Kidney glomerular epithelial cell (primary cell): ENCODE measurements around the gene ELL.

Source experiments
- DNase-seq: peaks from one replicate; lab custom pipeline; 2025; lab: John Stamatoyannopoulos, UW

The ELL gene

GRCh38 chr19:18469069-18469846 lies 52.6 kb downstream of the ELL start:
- peak; percentile 70 for DNase-seq

DNA sequence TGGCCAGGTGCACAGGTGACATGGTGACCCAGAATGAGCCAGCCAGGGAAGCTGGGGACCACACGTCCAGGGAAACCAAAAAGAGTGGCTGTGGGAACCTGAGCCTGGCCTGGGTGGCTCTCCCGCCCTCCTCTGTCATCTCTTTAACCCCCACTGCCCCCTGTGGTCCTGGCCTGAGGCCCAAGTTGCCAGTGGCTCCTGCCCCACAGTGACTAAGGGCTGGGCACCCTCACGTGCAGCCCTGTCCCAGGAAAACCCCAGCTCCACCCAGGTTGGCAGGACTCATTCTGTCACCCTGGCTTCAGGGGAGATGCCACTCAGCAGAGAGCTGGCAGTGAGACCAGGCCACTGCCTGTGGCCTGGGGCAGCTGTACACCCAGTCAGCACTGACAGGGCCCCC lies 53.4 kb downstream of the ELL start:
- no peak for DNase-seq

GRCh38 chr19:18467978-18468377 lies 53.9 kb downstream of the ELL start:
- DNase-seq = no peak

GRCh38 chr19:18466354-18466753 lies 55.5 kb downstream of the ELL start:
- DNase-seq = no peak

- DNase-seq = no peak
These were observed 55.9 kb downstream of the ELL start for GRCh38 chr19:18465964-18466339.

DNA sequence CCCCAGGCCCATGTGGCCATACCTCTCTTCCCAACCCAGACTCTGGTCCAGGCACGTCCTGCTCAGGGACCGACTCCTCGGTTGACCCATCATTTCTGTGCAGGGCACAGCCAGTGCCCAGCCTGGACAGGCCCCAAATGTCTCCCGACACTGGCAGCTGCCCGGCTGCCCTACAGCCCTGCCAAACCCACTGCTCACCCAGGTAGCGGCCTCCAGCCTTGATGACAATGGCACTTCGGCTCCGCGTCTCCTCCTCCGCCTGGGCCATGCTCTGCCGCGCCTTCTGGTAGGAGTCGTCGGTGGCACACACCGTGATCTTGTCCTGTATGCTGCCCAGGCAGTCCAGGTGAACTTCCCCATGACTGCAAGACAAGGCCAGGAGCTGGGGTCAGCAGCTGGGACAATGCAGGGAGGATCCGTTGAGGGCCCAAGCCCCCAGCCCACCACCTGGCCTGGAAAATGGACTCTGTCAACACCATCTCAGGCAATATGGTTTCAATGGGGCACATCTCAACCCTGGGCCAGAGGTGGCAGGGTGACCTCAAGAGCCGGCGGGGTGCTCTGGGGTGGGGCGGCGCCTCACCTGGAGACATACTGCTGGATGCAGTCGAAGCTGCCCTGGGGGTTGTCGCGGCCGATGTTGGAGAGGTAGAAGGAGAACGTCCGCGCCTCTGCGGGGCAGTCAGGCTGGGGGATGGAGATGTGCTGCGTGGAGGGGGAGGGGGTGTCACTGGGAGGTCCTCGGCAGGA lies 56.5 kb downstream of the ELL start:
- no peak for DNase-seq

DNA sequence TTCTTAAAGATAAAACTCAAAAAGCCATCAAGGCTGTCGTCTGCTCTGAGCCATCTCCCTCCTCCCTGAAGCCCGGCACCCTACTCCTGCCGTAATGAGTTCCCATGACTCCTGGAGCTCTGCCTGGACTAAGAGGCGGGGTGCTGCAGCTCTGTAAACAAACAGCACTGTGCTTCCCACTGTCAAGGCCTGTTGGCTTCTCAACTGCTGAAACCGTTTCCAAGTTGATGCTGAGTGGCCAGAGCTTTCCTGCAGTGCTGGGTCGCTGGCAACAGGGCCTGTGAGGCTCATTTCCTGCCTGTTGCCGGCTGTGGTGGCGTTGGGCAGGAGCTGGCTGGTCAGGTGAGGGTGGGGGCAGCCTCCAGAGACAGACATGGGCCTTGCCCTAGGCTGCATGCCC lies 57.2 kb downstream of the ELL start:
- no peak for DNase-seq

DNA sequence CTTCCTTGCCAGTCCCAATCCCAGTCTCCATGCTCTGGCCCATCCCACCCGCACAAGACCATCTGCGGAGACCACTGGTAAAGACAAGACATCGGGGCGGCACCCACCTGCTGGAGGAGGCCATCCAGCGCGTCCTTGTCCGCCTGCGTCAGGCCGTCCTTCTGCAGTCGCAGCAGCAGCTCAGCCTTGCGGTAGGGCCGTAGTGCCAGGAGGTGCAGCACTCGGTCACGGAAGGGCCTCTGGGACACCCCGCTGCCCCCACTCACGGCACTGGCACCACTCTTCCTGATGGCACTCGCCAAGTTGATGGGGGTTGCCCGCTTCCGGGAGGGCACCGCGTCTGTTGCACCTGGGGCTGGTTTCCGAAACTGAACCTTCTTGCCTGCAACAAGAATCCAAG lies 60.4 kb downstream of the ELL start:
- DNase-seq = no peak

DNA sequence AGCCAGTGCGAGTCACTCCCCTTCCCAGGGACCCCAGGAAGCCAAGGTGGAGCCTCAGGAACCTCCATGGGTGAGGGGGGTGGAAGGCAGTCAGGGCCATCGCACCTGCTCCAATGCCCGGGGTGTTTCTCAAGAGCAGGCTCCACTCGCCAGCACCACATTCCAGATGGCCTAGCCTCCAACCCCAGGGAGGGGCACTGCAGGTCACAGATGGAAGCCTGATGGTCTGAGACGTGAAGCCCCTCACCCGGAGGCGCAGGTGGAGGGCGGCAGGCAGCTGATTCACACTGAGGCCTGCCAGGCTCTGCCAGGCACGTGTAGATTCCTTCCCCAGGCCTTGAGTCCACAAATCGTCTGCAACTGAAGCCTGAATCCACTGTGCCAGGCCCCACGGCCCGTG lies 61.0 kb downstream of the ELL start:
- no peak for DNase-seq

- no peak for DNase-seq
These were observed 64.2 kb downstream of the ELL start for GRCh38 chr19:18457483-18458331.

GRCh38 chr19:18456974-18457373 lies 64.9 kb downstream of the ELL start:
- DNase-seq = no peak

DNA sequence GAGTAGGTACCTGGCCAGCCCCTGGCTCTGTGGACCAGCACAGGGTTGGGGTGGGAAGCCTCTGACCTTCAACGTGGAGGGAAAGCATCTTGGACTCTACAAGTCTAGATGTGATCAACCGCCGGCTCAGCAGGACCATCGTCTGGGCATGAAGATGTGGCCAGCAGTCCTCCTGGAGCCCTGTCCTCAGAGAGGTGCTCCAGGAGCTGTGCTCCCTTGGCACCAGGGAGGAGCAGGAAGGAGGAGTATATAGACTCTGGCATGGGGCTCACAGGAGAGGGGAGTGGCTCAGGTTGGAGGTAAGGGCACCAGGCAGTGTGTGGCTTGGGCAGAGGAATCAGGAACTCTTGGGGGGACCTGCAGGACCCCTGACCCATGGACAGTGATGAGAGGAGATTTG lies 65.6 kb downstream of the ELL start:
- no peak for DNase-seq

DNA sequence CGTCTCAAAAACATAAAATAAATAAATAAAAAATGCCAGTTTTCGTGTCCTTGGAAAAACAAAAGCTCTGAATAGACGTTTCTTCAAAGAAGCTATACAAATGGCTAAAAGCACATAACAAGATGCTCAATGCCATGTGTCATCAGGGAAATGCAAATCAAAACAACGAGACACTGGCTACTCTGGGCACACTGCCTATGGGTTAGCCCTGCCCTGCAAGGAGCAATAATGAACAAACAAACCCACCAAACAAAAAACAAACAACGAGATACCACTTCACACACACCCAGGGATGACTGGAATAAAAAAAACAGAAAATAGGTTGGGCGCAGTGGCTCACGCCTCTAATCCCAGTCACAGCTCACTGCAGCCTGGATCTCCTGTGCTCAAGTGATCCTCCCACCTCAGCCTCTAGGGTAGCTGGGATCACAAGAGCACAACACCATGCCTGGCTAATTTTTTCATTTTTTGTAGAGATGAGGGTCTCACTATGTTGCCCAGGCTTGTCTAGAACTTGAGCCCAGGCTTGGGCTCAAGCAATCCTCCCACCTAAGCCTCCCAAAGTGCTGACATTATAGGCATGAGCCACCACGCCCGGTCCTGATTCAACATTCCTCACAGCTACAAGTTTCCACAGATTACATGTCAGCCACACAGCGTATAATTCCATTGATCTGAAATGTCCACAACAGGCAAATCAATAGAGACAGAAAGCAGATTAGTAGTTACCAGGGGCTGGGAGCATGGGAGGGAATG lies 68.4 kb downstream of the ELL start:
- no peak for DNase-seq

- no peak for DNase-seq
These were observed 69.5 kb downstream of the ELL start for GRCh38 chr19:18452386-18452785.

DNA sequence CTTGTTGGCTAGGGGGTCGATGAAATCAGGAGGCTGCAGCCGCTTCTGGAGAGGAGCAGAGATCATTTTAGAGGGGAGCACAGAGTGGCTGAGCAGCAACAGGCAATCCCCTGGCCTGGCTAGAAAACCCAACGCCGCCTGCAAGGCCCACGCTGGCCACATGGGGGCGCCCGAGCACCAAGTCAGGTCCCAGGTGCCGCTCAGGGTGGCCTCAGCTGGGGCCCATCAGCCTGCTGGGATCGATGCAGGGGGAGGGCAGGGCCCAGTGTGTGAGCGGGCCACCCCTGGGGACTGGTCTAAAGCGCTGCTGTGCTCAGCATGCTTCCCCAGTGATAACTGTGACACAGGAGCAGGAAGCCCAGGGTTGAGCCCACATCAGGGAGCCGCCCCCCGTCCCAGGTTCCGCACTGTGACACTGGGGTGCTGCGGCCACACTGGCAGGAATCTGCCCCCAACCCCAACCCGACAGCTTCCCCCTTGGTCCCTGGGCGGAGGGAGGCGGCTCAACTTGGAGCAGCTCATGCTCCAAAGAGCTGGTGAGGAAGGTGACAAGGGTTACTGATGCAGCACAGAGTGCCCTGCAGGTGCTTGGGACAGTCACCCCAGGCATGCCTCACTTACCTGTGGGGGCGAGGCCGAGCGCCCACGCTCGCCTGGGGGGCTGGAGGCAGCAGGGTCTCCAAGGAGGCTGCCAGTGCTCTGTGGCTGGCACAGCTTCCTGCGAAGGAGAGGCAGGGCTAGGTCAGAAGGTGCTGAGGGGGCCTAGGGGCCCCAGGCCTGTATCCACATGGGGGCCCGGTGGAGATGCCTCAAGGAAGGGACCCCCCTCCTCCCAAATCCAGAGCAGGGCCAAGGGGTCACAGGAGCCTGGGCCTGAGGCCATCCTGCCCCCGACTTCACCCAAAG lies 70.7 kb downstream of the ELL start:
- no peak for DNase-seq

DNA sequence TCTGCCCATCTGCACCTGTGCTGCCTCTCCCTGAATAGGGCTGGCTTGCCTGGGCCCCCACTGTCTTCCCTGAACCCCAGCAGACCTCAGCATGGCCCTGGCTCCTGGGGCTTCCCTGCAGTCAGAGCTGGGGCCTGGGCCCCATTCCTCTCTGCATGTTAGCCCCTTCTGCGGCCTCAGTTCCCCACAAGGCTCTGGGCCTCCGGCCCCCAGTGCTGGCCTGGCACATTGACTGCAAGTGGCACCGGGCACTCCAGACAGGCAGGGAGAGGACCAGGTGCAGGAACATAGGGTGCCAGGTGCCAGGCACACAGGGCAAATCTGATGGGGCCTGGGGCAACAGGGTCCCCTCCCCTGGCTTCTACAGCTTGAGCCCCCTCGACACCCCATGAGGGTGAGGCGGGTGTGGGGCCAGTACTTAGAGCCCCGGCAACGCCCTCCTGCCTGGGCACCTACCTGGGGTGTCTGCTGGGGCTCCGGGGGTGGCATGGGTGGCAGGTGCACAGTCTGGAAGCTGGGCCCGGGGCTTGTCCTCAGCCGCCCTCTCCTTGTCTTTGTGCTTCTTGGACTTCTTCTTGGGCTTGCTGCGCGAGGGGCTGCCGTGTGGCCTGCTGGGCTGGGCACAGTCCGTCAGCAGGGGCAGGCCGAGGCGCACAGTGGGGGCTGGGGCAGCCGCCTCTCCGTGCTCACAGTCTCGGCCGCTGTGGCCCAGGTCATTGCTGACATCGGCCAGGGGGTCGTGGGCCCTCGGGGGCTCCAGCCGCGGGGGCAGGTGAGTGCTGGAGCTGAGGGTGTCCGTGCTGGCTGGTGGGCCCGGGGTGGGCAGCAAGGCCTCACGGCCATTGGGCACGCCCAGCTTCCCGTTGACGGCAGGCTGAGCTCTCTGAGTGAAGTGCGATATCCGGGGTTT lies 71.6 kb downstream of the ELL start:
- DNase-seq = no peak

- DNase-seq = no peak
These were observed 72.3 kb downstream of the ELL start for GRCh38 chr19:18449552-18449951.

- no peak for DNase-seq
These were observed 75.0 kb downstream of the ELL start for GRCh38 chr19:18446811-18447359.

- no peak for DNase-seq
These were observed 75.6 kb downstream of the ELL start for GRCh38 chr19:18446145-18446810.
